GM18858 (cell line): ENCODE measurements around the gene SLC44A1.
A peak's percentile ranks its signal among the peaks of the same experiment; 100 is the strongest.

Source experiments
- ATAC-seq: cut with Tn5 transposase; IDR thresholded peaks from one replicate; pipeline ENCODE4 v1.9.1; 2021; ENCODE audit not compliant: unreplicated experiment

Gene SLC44A1

GRCh38 chr9:105244003-105244733 lies at the start of gene SLC44A1:
Gene SLC44A1 (plus strand): TSS chr9:105244651. CDS start chr9:105244869, 218 bp downstream.
- peak; percentile 82 for ATAC-seq

- no peak for ATAC-seq
Measured at GRCh38 chr9:105195259-105195658, 49.2 kb upstream of the SLC44A1 start.

GRCh38 chr9:105198023-105198422 lies 46.4 kb upstream of the SLC44A1 start:
- ATAC-seq: no peak

- ATAC-seq: no peak
Measured at GRCh38 chr9:105198865-105199264, 45.6 kb upstream of the SLC44A1 start.

- no peak for ATAC-seq
Measured at GRCh38 chr9:105204416-105204815, 40.0 kb upstream of the SLC44A1 start.

- ATAC-seq: no peak
Measured at GRCh38 chr9:105205787-105206495, 38.5 kb upstream of the SLC44A1 start.

GRCh38 chr9:105206496-105206820 lies 38.0 kb upstream of the SLC44A1 start:
- ATAC-seq: no peak

GRCh38 chr9:105206821-105207699 lies 37.4 kb upstream of the SLC44A1 start:
- no peak for ATAC-seq

GRCh38 chr9:105216440-105217178 lies 27.8 kb upstream of the SLC44A1 start:
- no peak for ATAC-seq

- no peak for ATAC-seq
Measured at GRCh38 chr9:105218673-105219072, 25.8 kb upstream of the SLC44A1 start.

GRCh38 chr9:105219291-105219805 lies 25.1 kb upstream of the SLC44A1 start:
- ATAC-seq: no peak

GRCh38 chr9:105220451-105220850 lies 24.0 kb upstream of the SLC44A1 start:
- ATAC-seq: no peak

GRCh38 chr9:105223544-105224140 lies 20.8 kb upstream of the SLC44A1 start:
- ATAC-seq: no peak

GRCh38 chr9:105226055-105226454 lies 18.4 kb upstream of the SLC44A1 start:
- no peak for ATAC-seq

- ATAC-seq: no peak
Measured at GRCh38 chr9:105232207-105232606, 12.2 kb upstream of the SLC44A1 start.

GRCh38 chr9:105233873-105234272 lies 10.6 kb upstream of the SLC44A1 start:
- ATAC-seq: no peak

- no peak for ATAC-seq
Measured at GRCh38 chr9:105236261-105236660, 8.2 kb upstream of the SLC44A1 start.

GRCh38 chr9:105237246-105237645 lies 7.2 kb upstream of the SLC44A1 start:
- ATAC-seq: no peak

GRCh38 chr9:105238302-105238701 lies 6.1 kb upstream of the SLC44A1 start:
- no peak for ATAC-seq

- no peak for ATAC-seq
Measured at GRCh38 chr9:105241356-105242043, 3.0 kb upstream of the SLC44A1 start.
